Loucy (cell line): ENCODE data around the gene CDH12.
"Not testable (repeated sequence)": the region's sequence is repeated elsewhere in the genome, so short reads cannot be mapped to it uniquely, and the experiment has no call there.

ENCODE experiments used
- H2AFZ ChIP-seq: fragments of 200-600 bp; sonication (generic); 2 replicates; pipeline ENCODE4 v1.6.0; 2016; ENCODE audit warnings: antibody characterized with exemption, mild to moderate bottlenecking, low read length, moderate library complexity
- H3F3A ChIP-seq: fragments of 200-600 bp; 2 replicates; pipeline ENCODE4 v1.6.0; 2016; ENCODE audit warnings: antibody characterized with exemption, low read depth, mild to moderate bottlenecking
- H3K27me3 ChIP-seq: fragments of 200-600 bp; sonication (generic); 2 replicates; pipeline ENCODE4 v1.6.1; 2014; ENCODE audit warnings: low read length, mild to moderate bottlenecking; ENCODE audit not compliant: insufficient read depth, poor library complexity, severe bottlenecking
- H3K36me3 ChIP-seq: fragments of 200-600 bp; sonication (generic); 2 replicates; pipeline ENCODE4 v1.6.1; 2016; ENCODE audit warnings: low read length; ENCODE audit not compliant: insufficient read depth
- H3K4me1 ChIP-seq: fragments of 200-600 bp; sonication (generic); 2 replicates; pipeline ENCODE4 v1.5.1; 2014; ENCODE audit warnings: low read length, mild to moderate bottlenecking; ENCODE audit not compliant: insufficient read depth, poor library complexity, severe bottlenecking
- H3K4me2 ChIP-seq: fragments of 200-600 bp; sonication (generic); 2 replicates; pipeline ENCODE4 v1.6.0; 2014; ENCODE audit warnings: antibody characterized with exemption, low read length, low read depth, mild to moderate bottlenecking; ENCODE audit not compliant: poor library complexity, severe bottlenecking
- H3K4me3 ChIP-seq: fragments of 200-600 bp; sonication (generic); 2 replicates; pipeline ENCODE4 v1.5.1; 2014; ENCODE audit warnings: low read length, mild to moderate bottlenecking, mixed read lengths; ENCODE audit not compliant: poor library complexity, severe bottlenecking
- H3K79me2 ChIP-seq: fragments of 200-600 bp; sonication (generic); 2 replicates; pipeline ENCODE4 v1.6.1; 2014; ENCODE audit warnings: low read length; ENCODE audit not compliant: insufficient read depth
- H3K9ac ChIP-seq: fragments of 200-600 bp; sonication (generic); 2 replicates; pipeline ENCODE4 v1.6.0; 2014; ENCODE audit warnings: mild to moderate bottlenecking, low read depth, low read length, moderate library complexity; ENCODE audit not compliant: poor library complexity, severe bottlenecking
- H3K9me2 ChIP-seq: fragments of 200-600 bp; sonication (generic); replicated peaks from 2 replicates; pipeline ENCODE4 v1.6.1; 2016; ENCODE audit warnings: low read depth, low read length, mixed read lengths
- H3K9me3 ChIP-seq: fragments of 200-600 bp; sonication (generic); 2 replicates; pipeline ENCODE4 v1.6.1; 2014; ENCODE audit warnings: mild to moderate bottlenecking, antibody characterized with exemption, low read length, low read depth; ENCODE audit not compliant: insufficient read depth
- H4K20me1 ChIP-seq: fragments of 200-600 bp; sonication (generic); 2 replicates; pipeline ENCODE4 v1.6.0; 2014; ENCODE audit warnings: antibody characterized with exemption, low read length, mild to moderate bottlenecking; ENCODE audit not compliant: insufficient read depth, poor library complexity, severe bottlenecking
- CTCF ChIP-seq: fragments of 200-600 bp; sonication (generic); conservative IDR thresholded peaks from 2 replicates; pipeline ENCODE4 v1.5.1; 2014; ENCODE audit warnings: mild to moderate bottlenecking, antibody characterized with exemption, low read length
- EZH2phosphoT487 ChIP-seq: fragments of 200-600 bp; IDR thresholded peaks from 2 replicates; pipeline ENCODE4 v1.6.1; 2018; ENCODE audit warnings: antibody characterized with exemption, mild to moderate bottlenecking, moderate library complexity, borderline replicate concordance

Gene CDH12

GRCh38 chr5:22611327-22611726 is 241.8 kb downstream of the CDH12 start:
- Histone ChIP-seq H4K20me1 (no peaks in the 10 kb centered on the region), H3K9me2 (no peaks in the 10 kb centered on the region), H3K79me2 (no peaks in the 10 kb centered on the region), H3K4me3 (no peak overlapping the region), H3K36me3 (no peaks in the 10 kb centered on the region), H3K9me3 (no peaks in the 10 kb centered on the region), H3F3A (no peaks in the 10 kb centered on the region), H2AFZ (no peak overlapping the region), H3K4me1 (no peaks in the 10 kb centered on the region), H3K4me2 (no peak overlapping the region), H3K9ac (no peak overlapping the region), H3K27me3 (no peaks in the 10 kb centered on the region)
- no peak for TF ChIP-seq CTCF
- no peak for TF ChIP-seq EZH2phosphoT487

GRCh38 chr5:22607498-22607897 is 245.6 kb downstream of the CDH12 start:
- not testable (repeated sequence) for H3K4me3 ChIP-seq, H3K79me2 ChIP-seq, H3K9me3 ChIP-seq, H3F3A ChIP-seq, H3K9ac ChIP-seq, H4K20me1 ChIP-seq, H2AFZ ChIP-seq, H3K4me2 ChIP-seq, H3K9me2 ChIP-seq, H3K27me3 ChIP-seq, H3K36me3 ChIP-seq, H3K4me1 ChIP-seq

GRCh38 chr5:22605473-22605872 is 247.7 kb downstream of the CDH12 start:
- Histone ChIP-seq H3K9ac (no peak overlapping the region), H4K20me1 (no peaks in the 10 kb centered on the region), H2AFZ (no peak overlapping the region), H3F3A (no peaks in the 10 kb centered on the region), H3K4me3 (no peak overlapping the region), H3K9me3 (no peaks in the 10 kb centered on the region), H3K9me2 (no peaks in the 10 kb centered on the region), H3K79me2 (no peaks in the 10 kb centered on the region), H3K27me3 (no peaks in the 10 kb centered on the region), H3K4me2 (no peak overlapping the region), H3K4me1 (no peaks in the 10 kb centered on the region), H3K36me3 (no peaks in the 10 kb centered on the region)
- TF ChIP-seq EZH2phosphoT487 (no peak), CTCF (no peak)

GRCh38 chr5:22604711-22605110 is 248.4 kb downstream of the CDH12 start:
- no peaks in the 10 kb centered on the region for H3K27me3 ChIP-seq
- H3K4me1 ChIP-seq = no peaks in the 10 kb centered on the region
- H3K4me2 ChIP-seq = no peak overlapping the region
- no peaks in the 10 kb centered on the region for H3K79me2 ChIP-seq
- H2AFZ ChIP-seq = no peak overlapping the region
- H3K9me2 ChIP-seq = no peaks in the 10 kb centered on the region
- TF ChIP-seq CTCF = no peak
- TF ChIP-seq EZH2phosphoT487 = no peak
- no peaks in the 10 kb centered on the region for H3K9me3 ChIP-seq
- no peak overlapping the region for H3K4me3 ChIP-seq
- no peaks in the 10 kb centered on the region for H4K20me1 ChIP-seq
- H3K9ac ChIP-seq = no peak overlapping the region
- no peaks in the 10 kb centered on the region for H3F3A ChIP-seq
- H3K36me3 ChIP-seq = no peaks in the 10 kb centered on the region
